Immature natural killer cell (primary cell): Measurements from ENCODE around the gene ZNF689. TPM values are rescaled to one million over a fixed set of nuclear protein-coding genes. Genes with fewer than 3 reads are reported as not detected.

Source experiments
- DNase-seq, 3 donors: peaks; one replicate each; pipeline ENCODE4 v3.0.0; 2022; ENCODE audit warnings: mixed read lengths in 1 of 3
- H3K27ac Mint-ChIP-seq, 6 donors: one replicate each; pipeline ENCODE4 v1.8.0; 2020; ENCODE audit warnings: mixed read lengths in 6 of 6, mild to moderate bottlenecking in 5 of 6, inconsistent platforms in 4 of 6, moderate library complexity in 3 of 6
- H3K27me3 Mint-ChIP-seq, 3 donors: one replicate each; pipeline ENCODE4 v1.8.0; 2020 to 2021; ENCODE audit warnings: low read depth in 3 of 3, mild to moderate bottlenecking in 3 of 3, mixed read lengths in 3 of 3, moderate library complexity in 3 of 3, inconsistent platforms in 1 of 3
- H3K36me3 Mint-ChIP-seq, 3 donors: one replicate each; pipeline ENCODE4 v1.8.0; 2020; ENCODE audit warnings: mixed read lengths in 3 of 3, inconsistent platforms in 2 of 3, mild to moderate bottlenecking in 2 of 3
- H3K4me1 Mint-ChIP-seq, 2 donors: one replicate each; pipeline ENCODE4 v1.8.0; 2020; ENCODE audit warnings: inconsistent platforms in 2 of 2, mild to moderate bottlenecking in 2 of 2, mixed read lengths in 2 of 2, moderate library complexity in 1 of 2
- H3K4me3 Mint-ChIP-seq, 5 donors: one replicate each; pipeline ENCODE4 v1.8.0; 2020; ENCODE audit warnings: mild to moderate bottlenecking in 5 of 5, mixed read lengths in 5 of 5, inconsistent platforms in 3 of 5, moderate library complexity in 3 of 5
- H3K9me3 Mint-ChIP-seq, 6 donors: one replicate each; pipeline ENCODE4 v1.8.0; 2020; ENCODE audit warnings: mild to moderate bottlenecking in 6 of 6, mixed read lengths in 6 of 6, inconsistent platforms in 4 of 6, moderate library complexity in 3 of 6
- polyA plus RNA-seq, 3 donors: library from polyadenylated mRNA; unstranded; fragments of 300-500 nt; fragmentation: Illumina TruSeq; gene quantifications; one replicate each; pipeline ENCODE4 v1.2.3, GENCODE V29; 2021

ZNF689 gene
- polyA plus RNA-seq, 3 donors from 2014 or later: 7.5 to 14.7 (median 8.4) TPM

GRCh38 chr16:30571445-30572322, 38.5 kb downstream of the ZNF689 start, which contains the start of gene ZNF688:
Gene ZNF688, minus strand, starts transcription at chr16:30571714. Its CDS starts 85 bp downstream, at chr16:30571629.
- peaks cover 0 to 15% (median 0%) of the 10 kb centered on the region in 3 donors for H3K27me3 Mint-ChIP-seq
- H3K27ac Mint-ChIP-seq: peak within 1 kb of the TSS; percentile 93 to 98 (median 96)
- peak within 1 kb of the TSS; percentile 90 to 92 (median 91) for H3K4me3 Mint-ChIP-seq
- peaks cover 29 to 35% of the 10 kb centered on the region in 2 donors for H3K4me1 Mint-ChIP-seq
- H3K9me3 Mint-ChIP-seq: no peaks in the 10 kb centered on the region
- no peaks in the 10 kb centered on the region for H3K36me3 Mint-ChIP-seq
- peak; percentile 95 to 97 (median 95) for DNase-seq

- peak overlapping the region; percentile 78 to 92 (median 90) for H3K4me3 Mint-ChIP-seq
- peaks cover 29 to 35% of the 10 kb centered on the region in 2 donors for H3K4me1 Mint-ChIP-seq
- no peak for DNase-seq
- H3K27me3 Mint-ChIP-seq: peaks cover 0 to 20% (median 1%) of the 10 kb centered on the region in 3 donors
- no peaks in the 10 kb centered on the region for H3K9me3 Mint-ChIP-seq
- H3K27ac Mint-ChIP-seq: peak overlapping the region; percentile 87 to 98 (median 90)
- no peaks in the 10 kb centered on the region for H3K36me3 Mint-ChIP-seq
Measured at GRCh38 chr16:30570636-30571444, 39.3 kb downstream of the ZNF689 start.

- Mint-ChIP-seq H3K9me3 (no peaks in the 10 kb centered on the region), H3K27ac (peak overlapping the region in 4 of 6 donors; percentile 43 to 98 (median 78)), H3K4me1 (peaks cover 29 to 35% of the 10 kb centered on the region in 2 donors), H3K36me3 (no peaks in the 10 kb centered on the region), H3K27me3 (peaks cover 0 to 20% (median 2%) of the 10 kb centered on the region in 3 donors), H3K4me3 (peak overlapping the region in 3 of 5 donors; percentile 17 to 92 (median 78))
- no peak for DNase-seq
Measured at GRCh38 chr16:30569746-30570635, 40.2 kb downstream of the ZNF689 start.

- peaks cover 29 to 35% of the 10 kb centered on the region in 2 donors for H3K4me1 Mint-ChIP-seq
- H3K27me3 Mint-ChIP-seq: peaks cover 0 to 18% (median 2%) of the 10 kb centered on the region in 3 donors
- H3K9me3 Mint-ChIP-seq: no peaks in the 10 kb centered on the region
Measured at GRCh38 chr16:30569281-30569680, 40.9 kb downstream of the ZNF689 start.

GRCh38 chr16:30567991-30568638, 42.1 kb downstream of the ZNF689 start:
- Mint-ChIP-seq H3K4me3 (peak overlapping the region; percentile 51 to 73 (median 73)), H3K36me3 (no peaks in the 10 kb centered on the region), H3K27ac (peak overlapping the region; percentile 85 to 95 (median 92)), H3K27me3 (peaks cover 0 to 21% (median 2%) of the 10 kb centered on the region in 3 donors), H3K9me3 (no peaks in the 10 kb centered on the region), H3K4me1 (peaks cover 25 to 31% of the 10 kb centered on the region in 2 donors)
- DNase-seq: peak; percentile 44 to 61 (median 51)

More at GRCh38 chr16:30569281-30569680, 40.9 kb downstream of the ZNF689 start:
- no peak for DNase-seq
- Mint-ChIP-seq H3K27ac (peak overlapping the region in 4 of 6 donors; percentile 64 to 79 (median 68)), H3K36me3 (no peaks in the 10 kb centered on the region), H3K4me3 (peak overlapping the region in 1 of 5 donors; percentile 13)

GRCh38 chr16:30567160-30567990, 42.8 kb downstream of the ZNF689 start:
- peak overlapping the region in 3 of 5 donors; percentile 73 for H3K4me3 Mint-ChIP-seq
- peaks cover 23 to 27% of the 10 kb centered on the region in 2 donors for H3K4me1 Mint-ChIP-seq
- peak overlapping the region; percentile 85 to 95 (median 92) for H3K27ac Mint-ChIP-seq
- H3K36me3 Mint-ChIP-seq: no peaks in the 10 kb centered on the region
- DNase-seq: no peak
- no peaks in the 10 kb centered on the region for H3K9me3 Mint-ChIP-seq
- H3K27me3 Mint-ChIP-seq: peaks cover 2 to 21% (median 2%) of the 10 kb centered on the region in 3 donors

- no peak for DNase-seq
- Mint-ChIP-seq H3K4me3 (no peak overlapping the region), H3K27me3 (peaks cover 2 to 16% (median 2%) of the 10 kb centered on the region in 3 donors), H3K36me3 (no peaks in the 10 kb centered on the region), H3K4me1 (peaks cover 20% of the 10 kb centered on the region in 2 donors), H3K27ac (peak overlapping the region in 1 of 6 donors; percentile 72), H3K9me3 (no peaks in the 10 kb centered on the region)
Measured at GRCh38 chr16:30566531-30566930, 43.7 kb downstream of the ZNF689 start.

GRCh38 chr16:30565984-30566383, 44.2 kb downstream of the ZNF689 start:
- Mint-ChIP-seq H3K27me3 (peaks cover 2 to 18% (median 4%) of the 10 kb centered on the region in 3 donors), H3K27ac (peak overlapping the region in 1 of 6 donors; percentile 57), H3K4me3 (no peak overlapping the region), H3K9me3 (no peaks in the 10 kb centered on the region), H3K36me3 (no peaks in the 10 kb centered on the region), H3K4me1 (peaks cover 23 to 24% of the 10 kb centered on the region in 2 donors)
- DNase-seq: no peak

GRCh38 chr16:30565526-30565925, 44.7 kb downstream of the ZNF689 start:
- Mint-ChIP-seq H3K27me3 (peaks cover 2 to 20% (median 4%) of the 10 kb centered on the region in 3 donors), H3K4me3 (no peak overlapping the region), H3K4me1 (peaks cover 21 to 23% of the 10 kb centered on the region in 2 donors), H3K36me3 (no peaks in the 10 kb centered on the region), H3K9me3 (no peaks in the 10 kb centered on the region), H3K27ac (no peak overlapping the region)
- no peak for DNase-seq

GRCh38 chr16:30562021-30562420, 48.2 kb downstream of the ZNF689 start:
- Mint-ChIP-seq H3K36me3 (no peaks in the 10 kb centered on the region), H3K9me3 (no peaks in the 10 kb centered on the region), H3K27me3 (peaks cover 4 to 15% (median 8%) of the 10 kb centered on the region in 3 donors), H3K4me1 (peaks cover 27 to 28% of the 10 kb centered on the region in 2 donors), H3K4me3 (peak overlapping the region; percentile 89 to 94 (median 91)), H3K27ac (peak overlapping the region; percentile 90 to 97 (median 93))
- DNase-seq: no peak

- Mint-ChIP-seq H3K9me3 (no peaks in the 10 kb centered on the region), H3K36me3 (peaks cover 0 to 2% (median 0%) of the 10 kb centered on the region in 3 donors), H3K27me3 (peaks cover 4 to 11% (median 8%) of the 10 kb centered on the region in 3 donors), H3K4me3 (peak overlapping the region; percentile 89 to 94 (median 91)), H3K4me1 (peaks cover 29 to 33% of the 10 kb centered on the region in 2 donors), H3K27ac (peak overlapping the region; percentile 90 to 97 (median 93))
- peak; percentile 44 to 53 (median 53) for DNase-seq
Measured at GRCh38 chr16:30561089-30561816, 48.9 kb downstream of the ZNF689 start.
